ENCODE results near the gene COPRS.
A peak's percentile ranks its signal among the peaks of the same experiment; 100 is the strongest.

Gene COPRS

GRCh38 chr17:31869797-31870568 is 10.9 kb upstream of the COPRS start:
- no peak for TF ChIP-seq CTCF (IDR thresholded peaks at IDR 0.05; ENCODE audit: low read depth, low read length, missing control alignments)
- DNase-seq (ENCODE audit: extremely low read depth, low read depth), result no peak
- H3K4me3 ChIP-seq (replicated peaks; ENCODE audit: low read depth, low read length), result no peak overlapping the region

GRCh38 chr17:31869031-31869430 is 10.0 kb upstream of the COPRS start:
- DNase-seq (ENCODE audit: extremely low read depth, low read depth), result no peak
- no peak for TF ChIP-seq CTCF (IDR thresholded peaks at IDR 0.05; ENCODE audit: low read depth, low read length, missing control alignments)
- H3K4me3 ChIP-seq (replicated peaks; ENCODE audit: low read depth, low read length), result no peak overlapping the region

GRCh38 chr17:31859487-31860008 is 504 bp upstream of the COPRS start:
- no peak for TF ChIP-seq CTCF (IDR thresholded peaks at IDR 0.05; ENCODE audit: low read depth, low read length, missing control alignments)
- no peak for DNase-seq (ENCODE audit: extremely low read depth, low read depth)
- H3K4me3 ChIP-seq (replicated peaks; ENCODE audit: low read depth, low read length), result peak overlapping the region; percentile 30

GRCh38 chr17:31857920-31858641 is 963 bp downstream of the COPRS start:
- DNase-seq (ENCODE audit: extremely low read depth, low read depth), result no peak
- TF ChIP-seq CTCF (IDR thresholded peaks at IDR 0.05; ENCODE audit: low read depth, low read length, missing control alignments), result no peak
- peak overlapping the region; percentile 78 for H3K4me3 ChIP-seq (replicated peaks; ENCODE audit: low read depth, low read length)

GRCh38 chr17:31856750-31857149 is 2.3 kb downstream of the COPRS start:
- H3K4me3 ChIP-seq (replicated peaks; ENCODE audit: low read depth, low read length), result no peak overlapping the region
- TF ChIP-seq CTCF (IDR thresholded peaks at IDR 0.05; ENCODE audit: low read depth, low read length, missing control alignments), result no peak
- no peak for DNase-seq (ENCODE audit: extremely low read depth, low read depth)

GRCh38 chr17:31854672-31855071 is 4.4 kb downstream of the COPRS start:
- DNase-seq (ENCODE audit: extremely low read depth, low read depth), result no peak
- no peak for TF ChIP-seq CTCF (IDR thresholded peaks at IDR 0.05; ENCODE audit: low read depth, low read length, missing control alignments)
- H3K4me3 ChIP-seq (replicated peaks; ENCODE audit: low read depth, low read length), result no peak overlapping the region

Measured in HFF-Myc (cell line).